MG63 (cell line): Measurements from ENCODE around the gene RAD18. TPM values are rescaled to one million over a fixed set of nuclear protein-coding genes. Genes with fewer than 3 reads are reported as not detected.

ENCODE experiments used
- DNase-seq: peaks from one replicate; pipeline ENCODE4 v3.0.0-alpha.2; 2020
- H3K27me3 ChIP-seq: fragments of 250-450 bp; sonication (Bioruptor Pico); 2 replicates; pipeline ENCODE4 v1.5.1; 2020; ENCODE audit warnings: mild to moderate bottlenecking, moderate library complexity
- H3K36me3 ChIP-seq: fragments of 250-450 bp; sonication (Bioruptor Pico); 2 replicates; pipeline ENCODE4 v1.5.1; 2020; ENCODE audit warnings: mild to moderate bottlenecking, moderate library complexity
- H3K4me3 ChIP-seq: fragments of 250-450 bp; sonication (Bioruptor Pico); 2 replicates; pipeline ENCODE4 v1.5.1; 2020; ENCODE audit warnings: mild to moderate bottlenecking, moderate library complexity
- H3K9me3 ChIP-seq: fragments of 250-450 bp; sonication (Bioruptor Pico); 2 replicates; pipeline ENCODE4 v1.5.1; 2020; ENCODE audit warnings: mild to moderate bottlenecking, moderate library complexity
- total RNA-seq: library from RNA; depleted of rRNA; stranded (reverse); fragments of >200 nt; shearing (Covaris generic); gene quantifications from 2 replicates; pipeline ENCODE4 v1.2.3, GENCODE V29; 2014; ENCODE audit warnings: low replicate concordance; rRNA removed

The RAD18 gene
- total RNA-seq, 1 experiment from 2014 or later: 11.0 TPM

GRCh38 chr3:8841472-8841871, 121.8 kb downstream of the RAD18 start:
- Histone ChIP-seq H3K4me3 (no peak overlapping the region), H3K27me3 (no peaks in the 10 kb centered on the region), H3K36me3 (no peaks in the 10 kb centered on the region), H3K9me3 (no peaks in the 10 kb centered on the region)
- no peak for DNase-seq

- H3K9me3 ChIP-seq: no peaks in the 10 kb centered on the region
- no peaks in the 10 kb centered on the region for H3K27me3 ChIP-seq
- H3K4me3 ChIP-seq: no peak overlapping the region
- no peak for DNase-seq
- H3K36me3 ChIP-seq: no peaks in the 10 kb centered on the region
Measured at GRCh38 chr3:8840556-8840955, 122.7 kb downstream of the RAD18 start.

GRCh38 chr3:8839607-8840325, 123.5 kb downstream of the RAD18 start:
- no peak for DNase-seq
- Histone ChIP-seq H3K9me3 (no peaks in the 10 kb centered on the region), H3K4me3 (no peak overlapping the region), H3K36me3 (no peaks in the 10 kb centered on the region), H3K27me3 (no peaks in the 10 kb centered on the region)

- H3K9me3 ChIP-seq: no peaks in the 10 kb centered on the region
- H3K27me3 ChIP-seq: no peaks in the 10 kb centered on the region
- no peak overlapping the region for H3K4me3 ChIP-seq
- H3K36me3 ChIP-seq: no peaks in the 10 kb centered on the region
- DNase-seq: no peak
Measured at GRCh38 chr3:8838765-8839423, 124.4 kb downstream of the RAD18 start.

- no peaks in the 10 kb centered on the region for H3K36me3 ChIP-seq
- DNase-seq: no peak
- no peaks in the 10 kb centered on the region for H3K27me3 ChIP-seq
- no peak overlapping the region for H3K4me3 ChIP-seq
- H3K9me3 ChIP-seq: no peaks in the 10 kb centered on the region
Measured at GRCh38 chr3:8838234-8838633, 125.0 kb downstream of the RAD18 start.

- Histone ChIP-seq H3K9me3 (no peaks in the 10 kb centered on the region), H3K27me3 (no peaks in the 10 kb centered on the region), H3K4me3 (no peak overlapping the region), H3K36me3 (no peaks in the 10 kb centered on the region)
- DNase-seq: no peak
Measured at GRCh38 chr3:8837162-8837561, 126.1 kb downstream of the RAD18 start.

- H3K27me3 ChIP-seq: no peaks in the 10 kb centered on the region
- H3K4me3 ChIP-seq: no peak overlapping the region
- DNase-seq: no peak
- H3K9me3 ChIP-seq: no peaks in the 10 kb centered on the region
- no peaks in the 10 kb centered on the region for H3K36me3 ChIP-seq
Measured at GRCh38 chr3:8836096-8836495, 127.2 kb downstream of the RAD18 start.

- Histone ChIP-seq H3K4me3 (no peak overlapping the region), H3K36me3 (no peaks in the 10 kb centered on the region), H3K27me3 (no peaks in the 10 kb centered on the region), H3K9me3 (no peaks in the 10 kb centered on the region)
- no peak for DNase-seq
Measured at GRCh38 chr3:8835385-8835784, 127.9 kb downstream of the RAD18 start.

GRCh38 chr3:8834974-8835373, 128.3 kb downstream of the RAD18 start:
- Histone ChIP-seq H3K9me3 (no peaks in the 10 kb centered on the region), H3K36me3 (no peaks in the 10 kb centered on the region), H3K4me3 (no peak overlapping the region), H3K27me3 (no peaks in the 10 kb centered on the region)
- DNase-seq: no peak

GRCh38 chr3:8827641-8828040, 135.6 kb downstream of the RAD18 start:
- Histone ChIP-seq H3K36me3 (no peaks in the 10 kb centered on the region), H3K9me3 (no peaks in the 10 kb centered on the region), H3K27me3 (no peaks in the 10 kb centered on the region), H3K4me3 (no peak overlapping the region)
- no peak for DNase-seq

Other genes starting within 250 kb of the RAD18 start
- gene CAV3, start 229.7 kb downstream of the RAD18 start, total RNA-seq: not detected in 2 replicates
- 0.03 and 0.15 TPM in 2 replicates for gene OXTR, start 193.9 kb downstream of the RAD18 start, total RNA-seq